HG02943 (cell line): ENCODE data around the gene MGAT3.
A peak's percentile ranks its signal among the peaks of the same experiment; 100 is the strongest.
"Not testable (repeated sequence)": the region's sequence is repeated elsewhere in the genome, so short reads cannot be mapped to it uniquely, and the experiment has no call there.

Source experiments
- ATAC-seq: cut with Tn5 transposase; IDR thresholded peaks from one replicate; pipeline ENCODE4 v1.9.1; 2021; ENCODE audit warnings: mild to moderate bottlenecking, low read depth, moderate library complexity; ENCODE audit not compliant: unreplicated experiment

The MGAT3 gene

DNA sequence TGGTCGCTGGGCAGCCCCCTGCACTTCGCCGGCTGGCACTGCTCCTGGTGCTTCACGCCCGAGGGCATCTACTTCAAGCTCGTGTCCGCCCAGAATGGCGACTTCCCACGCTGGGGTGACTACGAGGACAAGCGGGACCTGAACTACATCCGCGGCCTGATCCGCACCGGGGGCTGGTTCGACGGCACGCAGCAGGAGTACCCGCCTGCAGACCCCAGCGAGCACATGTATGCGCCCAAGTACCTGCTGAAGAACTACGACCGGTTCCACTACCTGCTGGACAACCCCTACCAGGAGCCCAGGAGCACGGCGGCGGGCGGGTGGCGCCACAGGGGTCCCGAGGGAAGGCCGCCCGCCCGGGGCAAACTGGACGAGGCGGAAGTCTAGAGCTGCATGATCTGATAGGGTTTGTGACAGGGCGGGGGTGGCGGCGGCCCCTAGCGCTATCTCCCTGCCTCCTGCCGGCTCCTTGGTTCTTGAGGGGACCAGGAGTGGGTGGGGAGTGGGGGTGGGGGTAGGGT, 31.8 kb downstream of the MGAT3 start:
- ATAC-seq, result no peak

DNA sequence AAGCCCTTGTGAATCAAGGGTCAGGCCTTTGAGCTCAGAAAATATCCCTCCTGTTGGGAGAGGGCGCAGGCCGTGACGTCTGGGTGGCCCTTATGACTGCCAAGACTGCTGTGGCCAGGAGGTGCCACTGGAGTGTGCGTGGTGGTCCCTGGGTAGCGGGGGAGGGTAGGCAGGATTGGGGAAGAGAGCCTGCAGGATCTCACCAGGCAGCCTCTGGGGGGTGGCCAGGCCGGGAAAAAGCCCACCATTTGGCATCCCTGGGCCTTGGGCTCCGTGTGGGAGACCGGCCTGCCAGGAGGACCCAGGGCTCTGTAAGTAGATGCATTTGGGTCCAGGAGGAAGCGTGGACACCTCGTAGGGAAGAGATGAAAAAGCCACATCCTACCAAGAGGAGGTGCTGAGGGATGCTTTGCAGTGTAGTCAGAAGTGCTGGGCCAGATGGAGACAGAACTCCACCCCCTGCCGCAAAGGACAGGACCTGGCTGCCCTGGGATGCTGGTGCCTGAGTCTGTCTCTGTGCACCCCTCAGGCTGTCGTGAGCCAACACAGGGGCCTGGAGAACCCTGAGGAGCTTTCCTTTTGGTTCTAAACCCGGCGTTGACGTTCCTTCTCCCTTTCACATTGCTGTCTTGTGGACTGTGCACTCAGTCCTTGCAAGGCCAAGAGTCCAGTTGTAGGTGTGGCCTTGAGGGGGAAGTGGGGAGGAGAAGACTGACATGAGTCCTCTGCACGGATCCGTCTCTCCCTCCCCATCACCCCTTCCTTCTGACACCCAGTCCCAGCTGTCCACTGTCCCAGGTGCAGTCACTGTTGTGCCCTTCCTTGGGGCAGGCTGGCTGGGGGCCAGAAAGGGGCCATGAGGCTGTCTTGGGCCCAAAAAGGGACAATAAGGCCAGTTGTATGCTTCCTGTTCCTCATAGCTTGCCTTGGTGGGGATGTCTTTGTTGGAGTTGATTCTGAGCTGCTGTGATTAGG, 32.6 kb downstream of the MGAT3 start:
- ATAC-seq, result no peak

DNA sequence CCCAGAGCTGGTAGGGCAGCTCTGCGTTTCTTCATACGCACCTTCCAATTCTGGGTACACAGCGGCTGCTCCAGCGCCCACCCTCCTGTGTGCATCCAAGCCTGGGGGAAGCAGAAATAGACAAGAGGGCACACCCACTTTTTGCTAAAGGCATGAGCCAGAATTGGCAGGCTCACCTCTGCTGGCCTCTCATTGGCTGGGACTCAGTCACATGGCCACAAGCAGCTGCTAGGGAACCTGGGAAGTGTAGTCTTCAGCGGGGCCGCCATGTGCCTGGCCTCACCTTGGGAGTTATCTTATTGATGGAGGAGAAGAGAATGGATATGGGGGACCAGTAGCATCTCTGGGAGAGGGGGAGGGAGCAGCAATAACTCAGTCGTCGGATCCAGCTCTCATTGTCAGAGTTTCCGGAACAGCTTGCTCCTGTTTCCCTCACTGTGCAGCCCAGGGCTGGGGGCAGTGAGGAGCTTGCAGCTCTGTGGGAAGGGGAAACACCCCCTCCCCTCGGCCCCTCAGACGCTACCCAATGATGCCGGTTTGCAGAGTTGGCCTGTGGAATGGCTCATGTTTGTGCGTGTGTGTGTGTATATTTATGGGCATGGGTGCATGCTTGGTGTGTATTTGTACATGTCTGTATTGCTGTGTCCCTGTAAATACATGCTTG, 33.5 kb downstream of the MGAT3 start:
- no peak for ATAC-seq

DNA sequence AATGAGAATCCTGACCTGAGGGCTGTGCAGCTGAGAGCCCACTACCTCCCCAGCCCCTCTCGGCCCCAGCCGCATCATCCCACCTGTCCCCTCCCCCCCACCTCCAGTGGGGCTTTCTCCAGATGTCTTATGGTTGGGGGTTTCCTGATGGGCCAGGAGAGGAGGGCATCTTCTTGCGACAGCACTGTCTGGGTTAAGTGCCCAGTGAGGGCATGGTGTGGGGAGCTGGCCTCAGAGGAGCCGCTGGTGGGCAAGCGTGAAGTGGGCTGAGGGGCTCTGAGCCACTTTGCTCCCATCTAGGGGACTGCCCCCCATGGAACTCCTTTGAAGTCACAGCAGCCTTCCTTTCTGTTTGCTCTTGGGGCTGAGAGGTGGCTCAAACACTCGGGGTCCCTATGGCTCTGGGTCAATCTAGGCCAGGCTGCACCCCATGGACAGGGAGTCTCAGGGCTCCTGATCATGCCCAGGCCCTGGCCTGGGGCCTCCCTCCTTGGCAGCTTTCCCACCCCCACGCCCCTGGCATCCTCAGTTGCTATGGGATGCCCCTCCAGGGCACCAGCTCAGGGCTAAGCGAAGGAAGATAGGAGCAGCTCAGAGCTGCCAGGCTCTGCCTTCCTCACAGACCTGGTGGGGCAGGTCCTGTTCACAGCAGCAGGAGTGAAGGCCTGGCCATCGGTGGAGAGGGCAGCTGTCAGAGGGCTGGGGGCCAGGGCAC, 34.3 kb downstream of the MGAT3 start:
- no peak for ATAC-seq

- no peak for ATAC-seq
Measured at GRCh38 chr22:39491696-39492095, 34.9 kb downstream of the MGAT3 start.

GRCh38 chr22:39492186-39492585, 35.4 kb downstream of the MGAT3 start:
- ATAC-seq, result no peak

DNA sequence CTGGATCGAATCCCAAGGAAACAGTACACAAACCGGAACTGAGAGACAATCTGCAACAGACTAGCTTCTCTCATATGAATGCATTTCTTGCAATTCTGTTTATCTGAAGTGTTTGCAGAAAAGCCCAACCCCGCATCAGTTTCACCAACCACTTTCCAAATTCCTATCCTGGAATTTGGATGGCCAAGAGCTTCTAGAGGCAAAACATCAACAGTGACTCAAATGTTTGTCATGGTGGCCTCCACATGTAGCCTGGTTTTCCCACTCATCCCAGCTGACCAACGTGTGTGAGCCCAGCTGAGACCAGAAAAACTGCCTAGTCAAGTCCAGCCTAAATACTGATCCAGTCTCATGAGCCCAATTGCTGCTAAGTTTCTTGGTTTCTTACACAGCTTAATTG, 36.9 kb downstream of the MGAT3 start:
- ATAC-seq, result no peak

- no peak for ATAC-seq
Measured at GRCh38 chr22:39494471-39495120, 37.8 kb downstream of the MGAT3 start.

DNA sequence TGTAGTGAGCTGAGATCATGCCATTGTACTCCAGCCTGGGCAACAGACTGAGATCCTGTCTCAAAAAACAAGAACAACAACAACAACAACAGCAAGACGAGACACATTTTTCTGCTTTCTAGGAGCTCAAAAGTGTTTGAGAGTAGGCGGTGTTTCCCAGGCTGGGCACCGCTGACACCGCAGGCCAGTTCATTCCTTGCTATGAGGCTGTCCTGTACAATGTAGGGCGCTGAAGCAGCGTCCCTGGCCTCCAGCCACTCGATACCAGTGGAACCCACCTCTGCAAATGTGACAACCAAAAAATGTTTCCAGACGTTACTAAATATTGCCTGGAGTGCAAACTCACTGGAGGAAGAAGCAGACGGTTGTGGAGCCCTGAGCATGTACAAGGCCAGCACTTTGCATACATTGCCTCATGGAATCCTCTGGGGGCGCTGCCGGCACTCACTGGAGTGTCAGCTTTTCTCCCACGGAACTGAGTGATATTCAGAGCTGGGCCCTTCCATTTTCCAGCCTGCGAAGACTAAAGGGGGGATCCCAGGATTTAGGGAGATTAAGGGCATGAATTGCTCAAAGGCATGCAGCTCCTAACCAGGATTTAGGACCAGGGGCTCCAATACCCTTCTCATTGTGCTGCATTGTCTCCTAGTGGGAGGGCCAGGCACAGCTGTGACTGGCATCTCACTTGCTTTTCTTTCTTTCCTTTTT, 39.5 kb downstream of the MGAT3 start:
- ATAC-seq, result no peak

- no peak for ATAC-seq
Measured at GRCh38 chr22:39497429-39497828, 40.6 kb downstream of the MGAT3 start.

DNA sequence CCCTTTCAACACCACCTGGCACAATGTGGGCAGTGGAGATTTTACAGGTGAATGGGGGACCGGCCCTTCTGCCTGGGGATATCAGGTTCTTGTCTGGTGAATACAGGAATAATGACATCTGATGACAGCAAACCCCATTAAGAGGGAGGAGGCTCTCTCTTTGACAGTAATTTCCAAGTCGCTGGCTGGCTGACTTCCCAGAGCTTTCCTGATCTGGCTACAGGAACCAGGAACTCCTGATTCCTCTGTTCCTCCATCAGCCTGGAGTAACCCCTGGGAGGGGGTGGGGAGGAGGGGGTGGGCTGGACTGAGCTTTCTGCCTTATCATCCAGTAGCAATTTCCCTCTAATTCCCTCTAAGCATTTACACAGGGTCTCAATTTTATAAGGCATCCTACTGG, 41.6 kb downstream of the MGAT3 start:
- no peak for ATAC-seq

- no peak for ATAC-seq
Measured at GRCh38 chr22:39498802-39499201, 42.0 kb downstream of the MGAT3 start.

DNA sequence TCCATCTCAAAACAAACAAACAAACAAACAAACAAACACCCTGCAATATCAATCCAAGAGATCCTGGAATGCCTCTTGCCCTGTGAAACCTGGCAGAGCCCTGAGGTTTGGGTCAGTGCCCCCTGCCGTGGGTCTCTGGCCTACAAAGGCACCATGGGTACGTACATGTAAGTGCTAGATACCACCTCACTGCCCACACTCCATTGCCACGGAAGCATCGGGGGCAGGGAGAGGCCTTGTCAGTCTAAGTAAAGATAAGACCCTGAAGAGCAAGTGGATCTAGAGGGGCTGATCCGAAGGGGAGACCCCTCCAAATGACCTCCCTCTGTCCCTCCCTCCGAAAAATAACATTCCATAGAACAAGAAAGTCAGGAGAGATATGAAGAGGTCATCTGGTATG, 43.3 kb downstream of the MGAT3 start:
- ATAC-seq, result no peak

- no peak for ATAC-seq
Measured at GRCh38 chr22:39501644-39502108, 44.9 kb downstream of the MGAT3 start.

GRCh38 chr22:39502109-39502788, 45.4 kb downstream of the MGAT3 start, which contains the start of gene MIEF1:
Gene MIEF1 (plus strand): TSS chr22:39502290. CDS start chr22:39511295, 9,005 bp downstream.
- ATAC-seq, result peak; percentile 88

GRCh38 chr22:39502789-39503409, 46.1 kb downstream of the MGAT3 start:
- no peak for ATAC-seq

DNA sequence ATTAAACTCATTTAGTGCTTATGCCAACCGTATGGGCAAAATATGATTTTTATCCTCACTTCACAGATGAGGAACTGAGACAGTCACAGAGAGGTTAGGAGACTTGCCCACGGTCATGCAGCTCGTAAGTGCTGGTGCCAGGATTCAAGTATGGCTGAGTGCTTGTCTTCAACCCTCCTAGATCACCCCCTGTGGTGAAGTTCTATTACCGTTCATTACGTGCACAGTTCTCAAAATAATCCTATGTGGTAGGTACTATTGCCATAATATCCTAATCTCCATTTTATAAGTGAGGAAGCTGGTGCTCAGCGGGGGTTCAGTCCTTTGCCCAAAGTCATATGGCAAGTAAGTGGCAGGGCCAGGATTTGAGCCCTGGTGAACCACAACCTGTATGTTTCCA, 46.8 kb downstream of the MGAT3 start:
- ATAC-seq, result no peak

- ATAC-seq, result no peak
Measured at GRCh38 chr22:39504071-39504470, 47.3 kb downstream of the MGAT3 start.

DNA sequence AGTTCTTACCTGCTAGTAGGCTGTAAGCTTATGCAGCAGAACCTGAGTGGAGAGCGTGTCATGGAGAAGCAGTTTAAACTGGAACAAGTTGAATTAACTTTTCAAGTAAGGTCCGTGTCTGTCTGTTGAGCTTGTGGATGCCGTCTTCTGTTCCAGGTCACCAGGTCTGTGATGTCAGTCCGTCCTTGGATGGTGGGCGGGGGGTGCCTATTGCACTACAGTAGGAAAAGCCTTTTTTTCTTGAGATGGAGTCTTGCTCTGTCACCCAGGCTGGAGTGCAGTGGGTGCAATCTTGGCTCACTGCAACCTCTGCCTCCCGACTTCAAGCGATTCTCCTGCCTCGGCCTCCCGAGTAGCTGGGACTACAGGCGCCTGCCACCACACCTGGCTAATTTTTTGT, 50.2 kb downstream of the MGAT3 start:
- ATAC-seq, result not testable (repeated sequence)
